Endodermal cell (in vitro differentiated cells): Measurements from ENCODE around the gene TESPA1. TPM values are rescaled to one million over a fixed set of nuclear protein-coding genes. Genes with fewer than 3 reads are reported as not detected.

Experiments used
- DNase-seq: peaks from one replicate; pipeline ENCODE4 v3.0.0-alpha.2; 2017
- H3K27ac ChIP-seq: 2 replicates; pipeline ENCODE4 v1.5.1; 2013; ENCODE audit warnings: mild to moderate bottlenecking, low read depth, low read length, moderate library complexity
- H3K27me3 ChIP-seq: 2 replicates; pipeline ENCODE4 v1.6.1; 2013; ENCODE audit warnings: mild to moderate bottlenecking, low read length, moderate library complexity; ENCODE audit not compliant: insufficient read depth, control insufficient read depth, poor library complexity, severe bottlenecking
- H3K36me3 ChIP-seq: 2 replicates; pipeline ENCODE4 v1.7.0; 2013; ENCODE audit warnings: mild to moderate bottlenecking, low read length, moderate library complexity; ENCODE audit not compliant: control insufficient read depth, insufficient read depth
- H3K4me1 ChIP-seq: one replicate; pipeline ENCODE4 v1.7.0; 2013; ENCODE audit warnings: low read length; ENCODE audit not compliant: control insufficient read depth, insufficient read depth
- H3K4me3 ChIP-seq: 2 replicates; pipeline ENCODE4 v1.5.1; 2013; ENCODE audit warnings: mild to moderate bottlenecking, low read length, moderate library complexity
- H3K9ac ChIP-seq: 2 replicates; pipeline ENCODE4 v1.6.1; 2013; ENCODE audit warnings: mild to moderate bottlenecking, low read length, moderate library complexity; ENCODE audit not compliant: poor library complexity, severe bottlenecking; ENCODE audit errors: extremely low read depth
- H3K9me3 ChIP-seq: 2 replicates; pipeline ENCODE4 v1.6.1; 2013; ENCODE audit warnings: mild to moderate bottlenecking, low read length, moderate library complexity; ENCODE audit not compliant: control insufficient read depth
- H3K27ac Mint-ChIP-seq: 2 replicates; pipeline ENCODE4 v1.8.0; 2020; ENCODE audit warnings: mixed read lengths
- H3K27me3 Mint-ChIP-seq: 2 replicates; pipeline ENCODE4 v1.8.0; 2021; ENCODE audit warnings: mild to moderate bottlenecking, mixed read lengths; ENCODE audit not compliant: insufficient read depth
- H3K36me3 Mint-ChIP-seq: 2 replicates; pipeline ENCODE4 v1.8.0; 2020; ENCODE audit warnings: low read depth, mixed read lengths
- H3K4me1 Mint-ChIP-seq: 2 replicates; pipeline ENCODE4 v1.8.0; 2020; ENCODE audit warnings: mixed read lengths
- H3K4me3 Mint-ChIP-seq: 2 replicates; pipeline ENCODE4 v1.8.0; 2020; ENCODE audit warnings: mild to moderate bottlenecking, moderate library complexity, mixed read lengths
- H3K9me3 Mint-ChIP-seq: 2 replicates; pipeline ENCODE4 v1.8.0; 2020; ENCODE audit warnings: mild to moderate bottlenecking, mixed read lengths
- WGBS, 2 experiments: methylation state at CpG; one replicate each; pipeline versions ENCODE4 v1.1.5 to v1.1.7; 2013; ENCODE audit warnings: missing lambda C conversion rate in 2 of 2, mixed read lengths in 1 of 2; ENCODE audit not compliant: insufficient coverage in 1 of 2, insufficient read length in 1 of 2; 5-methylcytosine and 5-hydroxymethylcytosine counted together
- total RNA-seq, 2 donors: library from RNA; stranded (reverse); fragmentation: NEBNext Ultra II Directional in 1 of 2; extraction: Animal tissue kit (Norgen Biotek cat#: 25700) in 1 of 2; gene quantifications; 2 replicates in 1 of 2; 3 replicates in 1 of 2; pipeline ENCODE4 v1.2.1, GENCODE V29; 2021
- TF ChIP-seq, protein P1 (sequence below): fragments of 200-600 bp; sonication (generic); conservative IDR thresholded peaks from 2 replicates; pipeline ENCODE4 v1.5.0; 2021; ENCODE audit warnings: antibody characterized with exemption, mild to moderate bottlenecking

The TESPA1 gene
- total RNA-seq, 2 donors from 2014 or later = not detected

DNA sequence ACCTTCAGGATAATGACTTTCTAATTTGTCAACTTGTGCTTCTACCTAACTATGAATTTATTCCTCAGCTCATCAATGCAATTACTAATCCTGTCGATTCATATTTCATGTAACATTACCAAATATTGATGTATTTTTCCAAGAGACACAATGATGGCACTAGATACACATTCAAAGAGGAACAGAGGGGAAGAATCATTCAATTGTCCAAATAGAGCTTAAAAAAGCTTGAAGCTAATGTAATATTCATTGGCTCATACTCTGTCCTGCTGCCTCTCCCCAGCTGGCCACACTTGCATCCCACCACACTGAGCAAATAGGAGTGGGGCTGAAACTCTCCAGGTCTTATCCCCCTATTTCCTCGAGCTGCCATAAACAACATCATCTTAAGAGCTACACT lies 9.3 kb downstream of the TESPA1 start:
- Histone ChIP-seq H3K9me3 (no peaks in the 10 kb centered on the region), H3K36me3 (no peaks in the 10 kb centered on the region), H3K27me3 (no peaks in the 10 kb centered on the region), H3K4me1 (no peaks in the 10 kb centered on the region), H3K9ac (no peak overlapping the region), H3K4me3 (no peak overlapping the region), H3K27ac (no peak overlapping the region)
- Mint-ChIP-seq H3K27me3 (peaks cover 2% of the 10 kb centered on the region), H3K4me1 (peaks cover 10% of the 10 kb centered on the region), H3K4me3 (no peak overlapping the region), H3K36me3 (no peaks in the 10 kb centered on the region), H3K9me3 (no peaks in the 10 kb centered on the region), H3K27ac (no peak overlapping the region)
- TF ChIP-seq, protein P1, sequence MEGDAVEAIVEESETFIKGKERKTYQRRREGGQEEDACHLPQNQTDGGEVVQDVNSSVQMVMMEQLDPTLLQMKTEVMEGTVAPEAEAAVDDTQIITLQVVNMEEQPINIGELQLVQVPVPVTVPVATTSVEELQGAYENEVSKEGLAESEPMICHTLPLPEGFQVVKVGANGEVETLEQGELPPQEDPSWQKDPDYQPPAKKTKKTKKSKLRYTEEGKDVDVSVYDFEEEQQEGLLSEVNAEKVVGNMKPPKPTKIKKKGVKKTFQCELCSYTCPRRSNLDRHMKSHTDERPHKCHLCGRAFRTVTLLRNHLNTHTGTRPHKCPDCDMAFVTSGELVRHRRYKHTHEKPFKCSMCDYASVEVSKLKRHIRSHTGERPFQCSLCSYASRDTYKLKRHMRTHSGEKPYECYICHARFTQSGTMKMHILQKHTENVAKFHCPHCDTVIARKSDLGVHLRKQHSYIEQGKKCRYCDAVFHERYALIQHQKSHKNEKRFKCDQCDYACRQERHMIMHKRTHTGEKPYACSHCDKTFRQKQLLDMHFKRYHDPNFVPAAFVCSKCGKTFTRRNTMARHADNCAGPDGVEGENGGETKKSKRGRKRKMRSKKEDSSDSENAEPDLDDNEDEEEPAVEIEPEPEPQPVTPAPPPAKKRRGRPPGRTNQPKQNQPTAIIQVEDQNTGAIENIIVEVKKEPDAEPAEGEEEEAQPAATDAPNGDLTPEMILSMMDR = no peak
- WGBS, 2 experiments = 100% methylated on average over 1 to 2 of the region's 2 CpGs
- DNase-seq = no peak

- H3K36me3 ChIP-seq = no peaks in the 10 kb centered on the region
- WGBS, 2 experiments = 93 to 94% methylated on average over 7 to 12 of the region's 12 CpGs
- H3K27ac ChIP-seq = no peak overlapping the region
- Mint-ChIP-seq H3K9me3 (no peaks in the 10 kb centered on the region), H3K36me3 (no peaks in the 10 kb centered on the region), H3K4me1 (peaks cover 10% of the 10 kb centered on the region), H3K4me3 (no peak overlapping the region), H3K27me3 (peaks cover 2% of the 10 kb centered on the region), H3K27ac (no peak overlapping the region)
- no peak overlapping the region for H3K4me3 ChIP-seq
- H3K27me3 ChIP-seq = no peaks in the 10 kb centered on the region
- H3K4me1 ChIP-seq = no peaks in the 10 kb centered on the region
- TF ChIP-seq, protein P1 = no peak
- no peak overlapping the region for H3K9ac ChIP-seq
- no peaks in the 10 kb centered on the region for H3K9me3 ChIP-seq
- no peak for DNase-seq
These were observed 10.3 kb downstream of the TESPA1 start for GRCh38 chr12:54974279-54974678.

DNA sequence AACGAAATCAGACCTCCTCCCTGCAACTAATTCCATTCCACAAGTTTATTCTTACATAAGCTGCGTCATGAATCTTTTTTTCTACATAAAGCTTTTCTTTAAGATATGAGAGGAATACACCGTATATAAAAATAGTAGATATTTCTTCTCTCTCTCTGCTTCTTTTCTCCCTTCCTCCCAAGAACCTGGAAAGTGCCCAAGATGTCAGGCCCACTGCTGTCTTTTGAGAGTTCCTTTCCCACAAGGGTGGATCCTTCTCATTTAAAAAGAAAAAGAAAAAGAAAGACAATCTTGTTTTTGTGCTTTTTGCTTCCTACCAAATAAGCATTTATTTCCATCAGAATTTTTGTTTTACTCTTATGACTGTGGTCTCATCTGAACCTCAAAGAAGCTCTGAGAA lies 11.0 kb downstream of the TESPA1 start:
- TF ChIP-seq, protein P1 = no peak

More for the DNA sequence above, 11.0 kb downstream of the TESPA1 start:
- Mint-ChIP-seq H3K9me3 (no peaks in the 10 kb centered on the region), H3K27ac (no peak overlapping the region), H3K4me3 (no peak overlapping the region), H3K36me3 (no peaks in the 10 kb centered on the region), H3K27me3 (peaks cover 2% of the 10 kb centered on the region), H3K4me1 (peaks cover 10% of the 10 kb centered on the region)
- no peak for DNase-seq
- Histone ChIP-seq H3K27me3 (no peaks in the 10 kb centered on the region), H3K36me3 (no peaks in the 10 kb centered on the region), H3K27ac (no peak overlapping the region), H3K4me3 (no peak overlapping the region), H3K9ac (no peak overlapping the region), H3K9me3 (no peaks in the 10 kb centered on the region), H3K4me1 (no peaks in the 10 kb centered on the region)
- 89% methylated on average over 2 of the region's 3 CpGs; no CpG with 5 or more reads in 1 of the 2 experiments for WGBS, 2 experiments
